Glutamatergic neuron (in vitro differentiated cells): ENCODE results near the gene ADCY5. TPM values are rescaled to one million over a fixed set of nuclear protein-coding genes. Genes with fewer than 3 reads are reported as not detected.

Experiments used
- DNase-seq: peaks from one replicate; pipeline ENCODE4 v3.0.0; 2022
- H3K27ac Mint-ChIP-seq: one replicate; pipeline ENCODE4 v1.8.0; 2020; ENCODE audit warnings: mild to moderate bottlenecking, mixed read lengths, inconsistent platforms; ENCODE audit not compliant: unreplicated experiment
- H3K27me3 Mint-ChIP-seq: one replicate; pipeline ENCODE4 v1.8.0; 2020; ENCODE audit warnings: mild to moderate bottlenecking, moderate library complexity, mixed read lengths, inconsistent platforms; ENCODE audit not compliant: unreplicated experiment
- H3K36me3 Mint-ChIP-seq: one replicate; pipeline ENCODE4 v1.8.0; 2020; ENCODE audit warnings: mild to moderate bottlenecking, mixed read lengths, inconsistent platforms; ENCODE audit not compliant: unreplicated experiment
- H3K4me1 Mint-ChIP-seq: one replicate; pipeline ENCODE4 v1.8.0; 2020; ENCODE audit warnings: mild to moderate bottlenecking, low read depth, mixed read lengths, inconsistent platforms; ENCODE audit not compliant: unreplicated experiment
- H3K4me3 Mint-ChIP-seq: one replicate; pipeline ENCODE4 v1.8.0; 2020; ENCODE audit warnings: mild to moderate bottlenecking, mixed read lengths, inconsistent platforms; ENCODE audit not compliant: unreplicated experiment
- H3K9me3 Mint-ChIP-seq: one replicate; pipeline ENCODE4 v1.8.0; 2020; ENCODE audit warnings: mild to moderate bottlenecking, moderate library complexity, mixed read lengths, inconsistent platforms; ENCODE audit not compliant: unreplicated experiment
- CTCF ChIP-seq: fragments of 200-600 bp; sonication (generic); IDR thresholded peaks from one replicate; pipeline ENCODE4 v1.5.0; 2021; ENCODE audit not compliant: partially characterized antibody, unreplicated experiment
- total RNA-seq: library from RNA; stranded (reverse); fragmentation: NEBNext Ultra II Directional; extraction: Animal tissue kit (Norgen Biotek cat#: 25700); gene quantifications from one replicate; pipeline ENCODE4 v1.2.1, GENCODE V29; 2021; ENCODE audit not compliant: unreplicated experiment

Gene ADCY5
- total RNA-seq, 1 donor from 2014 or later: 2.1 TPM

- Mint-ChIP-seq H3K9me3 (no peaks in the 10 kb centered on the region), H3K27ac (no peak overlapping the region), H3K36me3 (peaks cover 4% of the 10 kb centered on the region), H3K27me3 (peaks cover 5% of the 10 kb centered on the region), H3K4me3 (no peak overlapping the region), H3K4me1 (peaks cover 13% of the 10 kb centered on the region)
- TF ChIP-seq CTCF: no peak
- no peak for DNase-seq
These were observed 127.1 kb downstream of the ADCY5 start for GRCh38 chr3:123321806-123322205.

- Mint-ChIP-seq H3K27me3 (peaks cover 5% of the 10 kb centered on the region), H3K27ac (no peak overlapping the region), H3K36me3 (peaks cover 4% of the 10 kb centered on the region), H3K4me1 (peaks cover 13% of the 10 kb centered on the region), H3K4me3 (no peak overlapping the region), H3K9me3 (no peaks in the 10 kb centered on the region)
- TF ChIP-seq CTCF: no peak
- no peak for DNase-seq
These were observed 128.7 kb downstream of the ADCY5 start for GRCh38 chr3:123320221-123320620.

GRCh38 chr3:123319760-123320159 lies 129.1 kb downstream of the ADCY5 start:
- TF ChIP-seq CTCF: no peak
- DNase-seq: peak; percentile 43
- Mint-ChIP-seq H3K27ac (no peak overlapping the region), H3K4me1 (peaks cover 13% of the 10 kb centered on the region), H3K27me3 (peaks cover 5% of the 10 kb centered on the region), H3K36me3 (peaks cover 4% of the 10 kb centered on the region), H3K9me3 (no peaks in the 10 kb centered on the region), H3K4me3 (no peak overlapping the region)

- no peak overlapping the region for H3K27ac Mint-ChIP-seq
- peaks cover 4% of the 10 kb centered on the region for H3K36me3 Mint-ChIP-seq
- DNase-seq: no peak
- H3K4me3 Mint-ChIP-seq: no peak overlapping the region
- H3K4me1 Mint-ChIP-seq: peaks cover 13% of the 10 kb centered on the region
- no peak for TF ChIP-seq CTCF
- no peaks in the 10 kb centered on the region for H3K9me3 Mint-ChIP-seq
- H3K27me3 Mint-ChIP-seq: peaks cover 3% of the 10 kb centered on the region
These were observed 130.5 kb downstream of the ADCY5 start for GRCh38 chr3:123318374-123318773.

- TF ChIP-seq CTCF: no peak
- H3K9me3 Mint-ChIP-seq: peaks cover under 1% of the 10 kb centered on the region
- peaks cover 6% of the 10 kb centered on the region for H3K27me3 Mint-ChIP-seq
- H3K36me3 Mint-ChIP-seq: peaks cover 4% of the 10 kb centered on the region
- peaks cover 11% of the 10 kb centered on the region for H3K4me1 Mint-ChIP-seq
- H3K4me3 Mint-ChIP-seq: no peak overlapping the region
- DNase-seq: no peak
- no peak overlapping the region for H3K27ac Mint-ChIP-seq
These were observed 131.2 kb downstream of the ADCY5 start for GRCh38 chr3:123317716-123318115.
